Body of pancreas (tissue), 4 donors: ENCODE results near the gene TPM2. TPM values are rescaled to one million over a fixed set of nuclear protein-coding genes. Genes with fewer than 3 reads are reported as not detected.

Experiments
- ATAC-seq: fragments of 150-250 bp; one replicate; pipeline ENCODE4 v1.9.1; 2016
- DNase-seq, 4 donors: peaks; one replicate each; pipeline ENCODE4 v3.0.0-alpha.2; 2019
- H3K27ac ChIP-seq, 4 donors: fragments of 200-600 bp; sonication (generic); 1 replicate in 3 of 4; 2 replicates in 1 of 4; pipeline versions ENCODE4 v1.5.1 to v1.6.1; 2016 to 2019; ENCODE audit warnings: mild to moderate bottlenecking in 1 of 4, mixed read lengths in 1 of 4, moderate library complexity in 1 of 4
- H3K27me3 ChIP-seq, 2 donors: fragments of 200-600 bp; sonication (generic); one replicate each; pipeline ENCODE4 v1.6.0; 2016; ENCODE audit warnings: mild to moderate bottlenecking in 1 of 2
- H3K36me3 ChIP-seq, 2 donors: fragments of 200-600 bp; sonication (generic); replicated peaks in 1 of 2; 2 replicates each; pipeline ENCODE4 v1.5.1; 2016; ENCODE audit warnings: low read depth in 2 of 2; ENCODE audit not compliant: insufficient read depth in 1 of 2
- H3K4me1 ChIP-seq: fragments of 200-600 bp; sonication (generic); one replicate; pipeline ENCODE4 v1.6.0; 2016
- H3K4me3 ChIP-seq, 2 donors: fragments of 200-600 bp; sonication (generic); 1 replicate in 1 of 2; 2 replicates in 1 of 2; pipeline ENCODE4 v1.5.1; 2016 to 2019
- H3K9me3 ChIP-seq, 3 donors: fragments of 200-600 bp; sonication (generic); 1 replicate in 2 of 3; 2 replicates in 1 of 3; pipeline ENCODE4 v1.5.1; 2016
- POLR2A ChIP-seq, 3 donors: fragments of 450-650 bp; IDR thresholded peaks; one replicate each; pipeline ENCODE4 v1.6.1; 2016; ENCODE audit warnings: antibody characterized with exemption in 3 of 3, mild to moderate bottlenecking in 2 of 3
- WGBS, 2 donors: methylation state at CpG; one replicate each; pipeline ENCODE4 v1.1.5; 2017; 5-methylcytosine and 5-hydroxymethylcytosine counted together
- intact Hi-C: fragments of 100-400 bp; cut with DNase I; formaldehyde crosslinking; loops from one replicate; pipeline ENCODE4 v1.15.1; 2023
- total RNA-seq, 2 donors: library from RNA; depleted of rRNA; stranded (reverse); fragments of >200 nt; gene quantifications; one replicate each; pipeline ENCODE4 v1.1.0, GENCODE V29; 2016
- TF ChIP-seq, protein P1 (sequence below), 7 experiments: fragments of 450-650 bp in 4 of 7; fragments of 200-600 bp in 3 of 7; sonication (generic) in 3 of 7; IDR thresholded peaks; one replicate each; pipeline ENCODE4 v1.5.1; 2016 to 2019; ENCODE audit warnings: antibody characterized with exemption in 7 of 7

Gene TPM2
- total RNA-seq, 2 donors from 2014 or later = 75.8 to 132 TPM

DNA sequence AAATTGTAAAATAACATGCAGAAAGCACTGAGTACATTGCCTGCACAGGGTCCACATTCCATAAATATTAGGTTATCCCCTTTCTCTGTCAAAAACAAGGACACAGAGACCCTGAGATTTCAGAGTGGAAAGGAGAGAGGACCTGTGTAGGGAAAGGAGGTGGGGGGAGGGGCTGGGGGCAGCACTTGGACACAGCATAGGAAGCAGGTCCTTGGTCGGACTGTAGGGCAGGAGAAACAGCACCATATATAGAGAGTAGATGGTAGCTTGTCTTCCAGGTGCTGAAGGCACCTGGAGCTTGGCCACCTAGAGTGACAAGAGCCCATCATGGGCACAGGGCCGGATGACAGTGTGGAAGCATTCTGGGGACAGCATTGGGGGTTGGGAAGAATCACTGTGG lies 2.4 kb downstream of the TPM2 start:
- intact Hi-C loops = no loop called here
- DNase-seq = no peak
- no peaks in the 10 kb centered on the region for H3K36me3 ChIP-seq
- H3K4me1 ChIP-seq = peaks cover 11% of the 10 kb centered on the region
- H3K27ac ChIP-seq = no peak overlapping the region
- no peaks in the 10 kb centered on the region for H3K9me3 ChIP-seq
- no peak for ATAC-seq
- no peak overlapping the region for H3K4me3 ChIP-seq
- WGBS, 2 donors = 84% methylated on average over 2 of the region's 2 CpGs
- H3K27me3 ChIP-seq = no peaks in the 10 kb centered on the region
- TF ChIP-seq, protein P1, sequence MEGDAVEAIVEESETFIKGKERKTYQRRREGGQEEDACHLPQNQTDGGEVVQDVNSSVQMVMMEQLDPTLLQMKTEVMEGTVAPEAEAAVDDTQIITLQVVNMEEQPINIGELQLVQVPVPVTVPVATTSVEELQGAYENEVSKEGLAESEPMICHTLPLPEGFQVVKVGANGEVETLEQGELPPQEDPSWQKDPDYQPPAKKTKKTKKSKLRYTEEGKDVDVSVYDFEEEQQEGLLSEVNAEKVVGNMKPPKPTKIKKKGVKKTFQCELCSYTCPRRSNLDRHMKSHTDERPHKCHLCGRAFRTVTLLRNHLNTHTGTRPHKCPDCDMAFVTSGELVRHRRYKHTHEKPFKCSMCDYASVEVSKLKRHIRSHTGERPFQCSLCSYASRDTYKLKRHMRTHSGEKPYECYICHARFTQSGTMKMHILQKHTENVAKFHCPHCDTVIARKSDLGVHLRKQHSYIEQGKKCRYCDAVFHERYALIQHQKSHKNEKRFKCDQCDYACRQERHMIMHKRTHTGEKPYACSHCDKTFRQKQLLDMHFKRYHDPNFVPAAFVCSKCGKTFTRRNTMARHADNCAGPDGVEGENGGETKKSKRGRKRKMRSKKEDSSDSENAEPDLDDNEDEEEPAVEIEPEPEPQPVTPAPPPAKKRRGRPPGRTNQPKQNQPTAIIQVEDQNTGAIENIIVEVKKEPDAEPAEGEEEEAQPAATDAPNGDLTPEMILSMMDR (IDR thresholded peaks at IDR 0.05) = no peak
- no peak for TF ChIP-seq POLR2A (IDR thresholded peaks at IDR 0.05)

GRCh38 chr9:35686222-35687203 lies 3.2 kb downstream of the TPM2 start:
- intact Hi-C loops = no loop called here
- H3K36me3 ChIP-seq = no peaks in the 10 kb centered on the region
- H3K27ac ChIP-seq = no peak overlapping the region
- no peak overlapping the region for H3K4me3 ChIP-seq
- TF ChIP-seq, protein P1 (IDR thresholded peaks at IDR 0.05) = no peak
- TF ChIP-seq POLR2A (IDR thresholded peaks at IDR 0.05) = no peak
- DNase-seq (no peak), ATAC-seq (no peak)
- 80 to 85% methylated on average over 11 of the region's 11 CpGs for WGBS, 2 donors
- H3K9me3 ChIP-seq = no peaks in the 10 kb centered on the region
- H3K27me3 ChIP-seq = no peaks in the 10 kb centered on the region
- H3K4me1 ChIP-seq = peaks cover 11% of the 10 kb centered on the region

DNA sequence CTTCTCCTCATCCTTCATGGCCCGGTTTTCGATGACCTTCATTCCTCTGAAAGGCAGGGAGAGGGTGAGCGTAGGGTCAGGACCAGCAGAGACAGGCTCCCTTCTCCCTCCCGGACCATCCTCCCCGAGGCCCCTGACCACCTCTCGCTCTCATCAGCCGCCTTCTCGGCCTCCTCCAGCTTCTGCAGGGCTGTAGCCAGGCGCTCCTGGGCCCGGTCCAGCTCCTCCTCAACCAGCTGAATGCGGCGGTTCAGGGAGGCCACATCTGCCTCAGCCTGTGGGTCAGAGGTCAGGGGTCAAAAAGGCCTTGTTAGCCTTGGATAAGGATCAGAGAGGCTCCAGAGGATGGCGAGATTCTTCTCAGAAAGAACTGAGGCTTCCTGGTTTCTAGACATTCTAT lies 4.2 kb downstream of the TPM2 start:
- Histone ChIP-seq H3K9me3 (no peaks in the 10 kb centered on the region), H3K36me3 (no peaks in the 10 kb centered on the region), H3K27ac (no peak overlapping the region), H3K27me3 (no peaks in the 10 kb centered on the region), H3K4me3 (no peak overlapping the region), H3K4me1 (peaks cover 7% of the 10 kb centered on the region)
- TF ChIP-seq, protein P1 (IDR thresholded peaks at IDR 0.05) = no peak
- no peak for TF ChIP-seq POLR2A (IDR thresholded peaks at IDR 0.05)
- no peak for DNase-seq
- intact Hi-C loops = no loop called here
- WGBS, 2 donors = 81 to 88% methylated on average over 10 to 13 of the region's 13 CpGs
- ATAC-seq = no peak

DNA sequence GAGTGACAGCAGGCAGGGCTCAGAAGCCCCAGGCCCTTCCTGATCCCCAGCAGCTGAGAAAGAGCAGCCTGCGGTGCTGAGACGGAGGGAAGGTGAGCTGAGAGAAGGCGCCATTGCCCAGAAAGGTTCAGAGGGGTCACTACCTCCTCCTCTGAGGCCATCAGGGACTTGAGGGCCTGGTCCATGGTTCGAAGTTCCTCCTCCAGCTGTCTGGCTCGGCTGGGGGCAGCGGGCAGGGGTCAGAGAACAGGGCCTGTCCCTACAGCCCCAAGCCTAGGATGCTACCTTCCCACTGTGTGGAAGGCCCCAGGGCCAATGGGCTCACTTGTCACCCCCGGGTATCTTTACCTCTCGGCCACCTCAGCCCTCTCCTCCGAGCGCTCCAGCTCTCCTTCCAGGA lies 4.8 kb downstream of the TPM2 start:
- Histone ChIP-seq H3K36me3 (no peaks in the 10 kb centered on the region), H3K27me3 (no peaks in the 10 kb centered on the region), H3K27ac (no peak overlapping the region), H3K4me3 (no peak overlapping the region), H3K9me3 (no peaks in the 10 kb centered on the region), H3K4me1 (peaks cover 3% of the 10 kb centered on the region)
- ATAC-seq = no peak
- intact Hi-C loops = no loop called here
- 88 to 95% methylated on average over 7 of the region's 10 CpGs for WGBS, 2 donors
- no peak for TF ChIP-seq POLR2A (IDR thresholded peaks at IDR 0.05)
- TF ChIP-seq, protein P1 (IDR thresholded peaks at IDR 0.05) = no peak
- DNase-seq = no peak
